HTR-8/SVneo (cell line): Measurements from ENCODE around the gene SPRY1.

Source experiments
- DNase-seq: peaks from one replicate; pipeline ENCODE4 v3.0.0; 2011; ENCODE audit warnings: low spot score, mixed read lengths; ENCODE audit not compliant: insufficient read length
- FAIRE-seq: peaks from 2 replicates; lab custom pipeline; 2011; peaks lifted over from hg19 to GRCh38; lab: Jason Lieb, UNC

SPRY1 gene

GRCh38 chr4:123378794-123379193, 17.8 kb upstream of the SPRY1 start:
- no peak for FAIRE-seq
- no peak for DNase-seq

GRCh38 chr4:123379392-123379791, 17.2 kb upstream of the SPRY1 start:
- FAIRE-seq: no peak
- DNase-seq: no peak

GRCh38 chr4:123380728-123381716, 15.6 kb upstream of the SPRY1 start:
- no peak for FAIRE-seq

GRCh38 chr4:123381996-123382395, 14.6 kb upstream of the SPRY1 start:
- FAIRE-seq: no peak
- DNase-seq: no peak

More at GRCh38 chr4:123380728-123381716, 15.6 kb upstream of the SPRY1 start:
- DNase-seq: no peak

- DNase-seq: no peak
- FAIRE-seq: no peak
These were observed 13.0 kb upstream of the SPRY1 start for GRCh38 chr4:123383566-123383965.

- FAIRE-seq (no peak), DNase-seq (no peak)
These were observed 10.0 kb upstream of the SPRY1 start for GRCh38 chr4:123386609-123387008.

- FAIRE-seq (no peak), DNase-seq (no peak)
These were observed 5.6 kb upstream of the SPRY1 start for GRCh38 chr4:123390846-123391456.

GRCh38 chr4:123393721-123394120, 2.9 kb upstream of the SPRY1 start:
- DNase-seq (no peak), FAIRE-seq (no peak)

GRCh38 chr4:123397144-123398065, 810 bp downstream of the SPRY1 start:
- DNase-seq (no peak), FAIRE-seq (peak; percentile 38)

- FAIRE-seq (no peak), DNase-seq (no peak)
These were observed 1.7 kb downstream of the SPRY1 start for GRCh38 chr4:123398066-123398852.

GRCh38 chr4:123398853-123399626, 2.4 kb downstream of the SPRY1 start:
- DNase-seq (no peak), FAIRE-seq (no peak)

GRCh38 chr4:123399627-123400358, 3.2 kb downstream of the SPRY1 start:
- FAIRE-seq: no peak

GRCh38 chr4:123401271-123402120, 4.9 kb downstream of the SPRY1 start:
- DNase-seq: no peak
- no peak for FAIRE-seq

More at GRCh38 chr4:123399627-123400358, 3.2 kb downstream of the SPRY1 start:
- no peak for DNase-seq

- FAIRE-seq (no peak), DNase-seq (no peak)
These were observed 5.5 kb downstream of the SPRY1 start for GRCh38 chr4:123402121-123402465.

- DNase-seq: no peak
- no peak for FAIRE-seq
These were observed 6.5 kb downstream of the SPRY1 start for GRCh38 chr4:123403080-123403604.

GRCh38 chr4:123404533-123404932, 7.9 kb downstream of the SPRY1 start:
- DNase-seq (no peak), FAIRE-seq (no peak)

- FAIRE-seq (no peak), DNase-seq (no peak)
These were observed 8.8 kb downstream of the SPRY1 start for GRCh38 chr4:123405267-123405865.
